ENCODE measurements around the gene NEGR1.
"Not testable (repeated sequence)": the region's sequence is repeated elsewhere in the genome, so short reads cannot be mapped to it uniquely, and the experiment has no call there.

The NEGR1 gene

DNA sequence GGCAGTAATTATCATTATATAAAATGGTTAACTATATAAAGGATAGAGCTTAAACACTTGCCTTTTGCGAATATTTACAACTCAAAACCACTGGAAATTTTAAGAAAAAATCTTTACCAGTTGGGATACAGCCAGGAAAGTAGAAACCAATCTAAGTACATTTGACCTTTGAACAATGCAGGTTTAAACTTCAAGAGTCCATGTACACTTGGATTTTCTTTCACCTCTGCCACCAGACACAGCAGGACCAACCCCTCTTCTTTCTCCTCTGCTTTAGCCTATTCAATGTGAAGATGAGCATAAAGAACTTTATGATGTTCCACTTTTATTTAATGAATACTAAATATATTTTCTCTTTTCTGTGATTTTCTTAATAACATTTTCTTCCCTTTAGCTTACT is 361.1 kb downstream of the NEGR1 start:
- DNase-seq = no peak

DNA sequence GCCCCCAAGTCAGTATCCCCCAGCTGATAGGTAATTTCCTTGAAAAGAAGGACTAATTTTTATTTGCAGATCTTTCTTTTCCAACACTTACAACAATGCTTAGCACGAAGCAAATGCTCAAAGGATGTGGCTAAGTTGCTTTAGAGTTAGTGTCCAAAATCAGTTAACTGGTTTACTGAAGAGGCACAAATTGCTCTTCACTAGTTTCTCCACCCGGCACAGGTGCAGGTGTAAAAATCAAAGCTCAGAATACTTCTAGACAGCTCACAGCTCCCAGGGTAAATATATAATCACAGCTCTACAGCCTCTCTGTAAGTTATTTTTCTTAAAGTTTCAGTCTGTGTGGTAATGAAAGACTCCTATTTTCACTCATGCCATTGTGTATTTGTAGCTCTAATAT is 361.8 kb downstream of the NEGR1 start:
- DNase-seq = no peak

DNA sequence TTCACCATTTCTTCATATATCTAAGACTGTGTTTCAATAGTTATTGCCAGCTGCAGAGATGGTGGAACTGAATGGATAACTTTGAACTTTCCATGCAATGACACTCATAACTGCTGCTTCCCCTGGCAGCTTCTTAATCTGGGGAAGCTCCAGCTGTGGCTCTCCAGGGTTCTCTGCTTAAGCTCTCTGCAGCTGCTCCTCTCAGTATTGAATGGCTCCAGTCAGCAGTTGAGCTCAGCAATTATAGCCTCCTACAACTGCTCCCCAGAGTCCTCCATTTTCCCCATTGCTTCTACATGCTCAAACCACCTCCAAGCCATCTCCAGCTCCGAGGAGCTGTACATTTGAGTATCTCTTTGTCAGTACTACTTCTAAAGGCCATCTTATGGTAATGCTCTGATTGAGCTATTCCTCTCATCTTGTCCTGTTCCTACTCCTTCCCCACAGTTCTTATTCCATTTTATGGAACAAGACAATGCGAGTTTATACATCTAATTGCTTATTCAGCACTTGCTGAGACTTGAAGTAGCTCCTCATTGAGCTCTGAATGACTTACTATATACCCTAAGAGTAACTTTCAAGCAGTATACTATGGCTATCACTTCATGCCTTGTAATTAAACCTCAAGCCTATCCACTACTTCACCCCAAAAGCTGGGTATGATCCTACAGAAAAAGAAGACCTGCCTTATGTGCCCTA is 362.4 kb downstream of the NEGR1 start:
- no peak for DNase-seq

GRCh38 chr1:71918630-71919029 is 363.7 kb downstream of the NEGR1 start:
- DNase-seq = no peak

- DNase-seq = no peak
These were observed 365.4 kb downstream of the NEGR1 start for GRCh38 chr1:71916894-71917293.

GRCh38 chr1:71914626-71915025 is 367.7 kb downstream of the NEGR1 start:
- no peak for DNase-seq

DNA sequence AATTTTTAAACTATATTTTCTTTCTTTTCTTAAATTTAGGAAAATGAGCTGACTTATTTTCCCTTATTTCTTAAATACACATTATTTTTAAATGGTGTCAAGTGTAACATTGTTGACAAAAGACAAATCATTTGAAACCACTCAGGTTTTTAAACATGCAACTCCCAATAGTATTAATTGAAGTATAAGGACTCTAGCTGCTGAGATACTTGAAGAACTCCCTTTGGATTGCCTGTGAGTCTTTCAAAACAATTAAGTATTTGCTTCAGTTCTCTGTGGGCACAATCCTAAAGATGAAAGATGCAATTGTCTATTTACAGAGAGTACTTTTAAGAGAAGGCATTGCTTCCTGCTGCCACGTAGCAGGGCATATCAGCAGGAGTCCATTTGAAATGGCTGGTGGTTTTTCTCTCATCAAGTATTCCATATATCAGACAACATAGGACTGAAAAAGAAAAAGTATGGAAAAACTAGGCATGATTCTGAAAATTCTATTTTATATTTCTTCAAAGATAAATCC is 373.4 kb downstream of the NEGR1 start:
- no peak for DNase-seq

DNA sequence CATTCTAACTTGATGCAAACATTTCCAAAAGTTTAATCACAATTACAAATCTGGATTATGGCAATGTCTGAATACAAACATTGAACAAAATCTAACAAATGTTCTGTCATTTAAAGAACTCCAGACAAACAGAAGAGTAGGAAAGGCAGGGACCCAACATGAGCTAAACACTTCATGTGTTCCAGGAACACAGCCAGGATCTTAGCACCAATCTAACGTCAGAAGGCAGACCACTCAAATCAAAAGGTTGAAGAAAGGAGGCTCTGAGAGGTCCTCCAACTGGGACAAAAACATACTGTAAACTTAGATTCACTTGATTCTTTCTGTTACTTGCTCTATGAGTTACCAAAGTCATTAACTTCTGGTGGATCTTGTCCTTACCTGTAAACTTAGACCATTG is 374.0 kb downstream of the NEGR1 start:
- DNase-seq = no peak

- no peak for DNase-seq
These were observed 382.5 kb downstream of the NEGR1 start for GRCh38 chr1:71899881-71900280.

- not testable (repeated sequence) for DNase-seq
These were observed 394.2 kb downstream of the NEGR1 start for GRCh38 chr1:71888166-71888565.

DNA sequence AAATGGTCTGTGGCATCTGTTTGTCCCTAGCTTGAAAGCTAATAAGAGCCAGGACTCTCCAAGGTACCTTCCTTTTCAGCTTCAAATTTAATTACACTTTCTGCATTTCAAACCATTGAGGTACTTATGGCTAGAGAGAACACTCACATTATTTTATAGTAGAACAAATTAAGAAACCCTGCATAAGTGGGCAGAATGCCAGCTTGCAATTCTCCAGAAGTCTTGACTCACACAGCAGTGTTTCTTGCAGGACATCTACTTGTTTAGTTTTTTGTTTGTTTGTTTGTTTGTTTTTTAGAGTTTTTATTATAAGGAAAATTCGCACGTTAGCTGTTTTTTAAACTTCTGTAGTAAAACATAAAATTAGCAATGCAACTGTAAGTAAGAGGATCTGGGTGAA is 397.2 kb downstream of the NEGR1 start:
- no peak for DNase-seq

- no peak for DNase-seq
These were observed 399.7 kb downstream of the NEGR1 start for GRCh38 chr1:71882637-71883036.

- DNase-seq = no peak
These were observed 400.1 kb downstream of the NEGR1 start for GRCh38 chr1:71882226-71882625.

DNA sequence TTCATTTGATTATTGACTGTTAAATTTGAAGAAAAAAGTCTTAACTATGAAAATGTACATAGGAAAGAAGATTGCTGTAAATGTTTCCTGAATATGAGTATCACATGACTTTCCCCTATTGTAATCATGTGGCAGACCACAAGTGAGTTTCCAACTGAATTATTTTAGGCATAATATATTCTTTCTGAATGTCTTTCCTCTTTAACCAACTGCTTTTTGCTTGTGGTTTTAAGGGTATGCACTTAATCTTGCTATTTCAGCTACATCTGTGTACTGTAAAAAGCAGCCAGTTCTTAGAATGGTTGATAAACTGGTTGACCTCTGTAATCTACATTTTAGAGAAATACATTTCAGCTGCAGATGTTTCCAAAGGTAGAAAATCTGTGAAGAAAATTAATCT is 400.7 kb downstream of the NEGR1 start:
- DNase-seq = no peak

DNA sequence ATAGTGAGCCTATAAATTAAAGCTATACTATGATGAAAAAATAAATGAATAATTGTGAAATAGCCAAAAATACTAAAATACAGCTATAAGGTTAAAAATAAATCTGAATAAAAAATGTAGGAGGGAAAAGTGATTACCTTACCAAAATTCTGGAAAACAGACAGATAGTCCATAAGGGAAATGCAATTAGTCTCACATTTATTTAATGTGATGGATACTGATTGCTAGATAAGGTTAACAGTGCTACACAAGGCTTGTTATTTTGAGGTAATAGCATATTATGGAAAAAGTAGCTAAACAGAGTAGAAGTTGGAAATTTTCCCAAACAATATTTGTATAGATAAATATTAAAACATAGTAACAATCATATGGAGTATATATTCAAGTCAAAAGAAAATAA is 413.0 kb downstream of the NEGR1 start:
- no peak for DNase-seq

DNA sequence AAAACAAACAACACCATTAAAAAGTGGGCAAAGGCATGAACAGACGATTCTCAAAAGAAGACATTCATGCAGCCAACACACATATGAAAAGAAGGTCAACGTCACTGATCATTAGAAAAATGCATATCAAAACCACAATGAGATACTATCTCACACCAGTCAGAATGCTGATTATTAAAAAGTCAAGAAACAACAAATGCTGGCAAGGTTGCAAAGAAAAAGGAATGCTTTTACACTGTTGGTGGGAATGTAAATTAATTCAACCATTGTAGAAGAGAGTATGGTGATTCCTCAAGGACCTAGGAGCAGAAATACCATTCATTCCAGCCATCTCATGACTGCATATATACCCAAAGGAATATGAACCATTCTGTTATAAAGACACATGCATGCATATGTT is 419.6 kb downstream of the NEGR1 start:
- DNase-seq = no peak

DNA sequence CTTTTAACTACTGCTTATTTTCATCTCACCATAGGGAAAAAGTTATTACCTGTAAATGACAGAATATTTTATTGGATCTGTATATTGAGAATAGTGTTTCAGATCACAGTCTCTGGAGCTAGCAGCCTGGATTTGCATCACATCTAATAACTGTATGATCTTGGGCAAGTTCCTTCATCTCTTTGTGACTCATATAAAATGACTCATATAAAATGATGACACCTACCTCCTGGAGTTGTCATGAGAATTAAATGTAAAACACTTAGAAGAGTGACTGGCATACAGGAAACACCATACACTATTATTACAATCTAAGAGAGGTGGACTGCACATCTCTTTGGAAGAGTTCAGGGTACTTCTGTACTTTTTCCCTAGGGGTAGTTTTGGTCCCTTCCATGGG is 421.3 kb downstream of the NEGR1 start:
- DNase-seq = no peak

- DNase-seq = no peak
These were observed 422.5 kb downstream of the NEGR1 start for GRCh38 chr1:71859806-71860205.

- DNase-seq = no peak
These were observed 424.5 kb downstream of the NEGR1 start for GRCh38 chr1:71857862-71858261.

GRCh38 chr1:71853360-71853759 is 429.0 kb downstream of the NEGR1 start:
- no peak for DNase-seq

DNA sequence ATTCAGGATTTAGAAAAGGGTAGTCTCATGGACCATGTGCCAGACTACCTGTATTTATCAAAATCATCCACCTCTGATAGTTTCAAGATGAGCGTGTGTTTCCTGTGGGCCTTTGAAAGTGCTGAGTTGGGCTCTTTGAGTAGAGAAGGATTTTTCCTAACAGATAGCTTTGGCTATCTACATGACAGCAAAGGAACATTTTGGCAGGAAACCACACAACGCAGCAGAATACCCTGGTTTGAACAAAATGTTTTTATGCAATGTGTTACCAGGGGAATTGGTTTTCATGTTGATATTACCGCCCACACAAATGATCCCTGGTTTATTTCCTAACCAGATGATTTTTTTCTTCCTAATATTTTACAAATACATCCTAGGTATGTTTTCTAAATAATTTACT is 431.4 kb downstream of the NEGR1 start:
- DNase-seq = no peak

DNA sequence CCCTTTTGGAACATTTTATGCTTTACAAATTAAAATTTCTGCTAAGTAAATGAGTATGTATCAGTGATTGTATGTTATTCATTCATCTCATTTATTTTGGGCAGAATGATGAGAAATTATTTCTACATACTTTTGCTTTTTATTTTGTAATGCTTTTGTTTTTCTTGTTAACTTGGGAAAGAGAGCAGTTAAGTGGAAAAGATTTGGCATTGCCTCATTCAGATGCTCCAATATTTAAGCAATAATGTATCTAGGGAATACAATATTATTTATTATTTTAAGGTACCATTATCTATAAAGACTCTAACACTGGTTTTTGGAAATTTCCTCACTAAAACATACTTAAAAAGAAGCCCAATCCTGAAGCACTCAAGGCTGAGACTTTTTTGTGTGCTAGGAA is 431.8 kb downstream of the NEGR1 start:
- DNase-seq = no peak

- no peak for DNase-seq
These were observed 439.3 kb downstream of the NEGR1 start for GRCh38 chr1:71843012-71843411.

DNA sequence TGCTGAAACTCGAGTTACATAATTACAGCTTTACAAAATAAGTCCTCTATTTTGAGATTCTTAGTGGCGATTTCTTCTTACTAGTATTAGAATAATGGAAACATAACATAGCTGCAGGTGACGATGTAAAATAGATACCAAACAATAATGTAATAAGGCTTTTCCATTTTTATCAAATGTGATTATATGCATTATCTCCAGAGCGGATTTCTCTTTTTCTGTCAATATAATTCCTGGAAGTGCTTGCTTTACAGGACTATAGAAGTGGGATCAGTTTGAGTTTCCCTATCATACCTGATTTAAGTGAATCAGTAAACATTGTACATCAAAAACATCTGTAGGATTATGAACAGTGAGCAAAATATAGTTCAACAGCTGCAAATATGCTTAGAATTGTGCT is 442.5 kb downstream of the NEGR1 start:
- no peak for DNase-seq

GRCh38 chr1:71836904-71837303 is 445.4 kb downstream of the NEGR1 start:
- DNase-seq = no peak

Measured in NCI-H1694 treated with DMSO at 0.1 percent for 48 hours (cell line).